Measurements from ENCODE around the gene TSR3.

DNA sequence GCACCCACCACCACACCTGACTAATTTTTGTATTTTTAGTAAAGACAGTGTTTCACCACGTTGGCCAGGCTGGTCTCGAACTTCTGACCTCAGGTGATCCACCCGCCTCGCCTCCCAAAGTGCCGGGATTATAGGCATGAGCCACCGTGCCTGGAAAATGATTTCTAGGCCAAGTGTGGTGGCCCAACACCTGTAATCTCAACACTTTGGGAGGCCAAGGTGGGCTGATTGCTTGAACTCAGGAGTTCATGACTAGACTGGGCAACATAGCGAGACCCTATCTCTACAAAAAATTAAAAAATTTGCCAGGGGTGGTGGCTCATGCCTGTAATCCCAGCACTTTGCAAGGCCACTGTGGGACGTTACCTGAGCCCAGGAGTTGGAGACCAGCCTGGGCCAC, 29.3 kb downstream of the TSR3 start:
- no peak for TF ChIP-seq ERF (CRISPR knock-in tag; IDR thresholded peaks at IDR 0.05)
- TF ChIP-seq POLR2AphosphoS5 (IDR thresholded peaks at IDR 0.05; ENCODE audit: low read depth, low read length): no peak
- no peak for TF ChIP-seq EP300 (IDR thresholded peaks at IDR 0.05; ENCODE audit: low read depth in 2 of 2, low read length in 2 of 2)
- no peak for TF ChIP-seq EP300 (CRISPR knock-in tag; IDR thresholded peaks at IDR 0.05; ENCODE audit: borderline replicate concordance)
- no peak for TF ChIP-seq PCBP2 (optimal IDR thresholded peaks at IDR 0.05; ENCODE audit: low read depth, low read length, poor library complexity, severe bottlenecking)
- no peak for TF ChIP-seq HMG20A (CRISPR knock-in tag; IDR thresholded peaks at IDR 0.05; ENCODE audit: borderline replicate concordance)
- TF ChIP-seq, protein P1, sequence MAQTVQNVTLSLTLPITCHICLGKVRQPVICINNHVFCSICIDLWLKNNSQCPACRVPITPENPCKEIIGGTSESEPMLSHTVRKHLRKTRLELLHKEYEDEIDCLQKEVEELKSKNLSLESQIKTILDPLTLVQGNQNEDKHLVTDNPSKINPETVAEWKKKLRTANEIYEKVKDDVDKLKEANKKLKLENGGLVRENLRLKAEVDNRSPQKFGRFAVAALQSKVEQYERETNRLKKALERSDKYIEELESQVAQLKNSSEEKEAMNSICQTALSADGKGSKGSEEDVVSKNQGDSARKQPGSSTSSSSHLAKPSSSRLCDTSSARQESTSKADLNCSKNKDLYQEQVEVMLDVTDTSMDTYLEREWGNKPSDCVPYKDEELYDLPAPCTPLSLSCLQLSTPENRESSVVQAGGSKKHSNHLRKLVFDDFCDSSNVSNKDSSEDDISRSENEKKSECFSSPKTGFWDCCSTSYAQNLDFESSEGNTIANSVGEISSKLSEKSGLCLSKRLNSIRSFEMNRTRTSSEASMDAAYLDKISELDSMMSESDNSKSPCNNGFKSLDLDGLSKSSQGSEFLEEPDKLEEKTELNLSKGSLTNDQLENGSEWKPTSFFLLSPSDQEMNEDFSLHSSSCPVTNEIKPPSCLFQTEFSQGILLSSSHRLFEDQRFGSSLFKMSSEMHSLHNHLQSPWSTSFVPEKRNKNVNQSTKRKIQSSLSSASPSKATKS (CRISPR knock-in tag; IDR thresholded peaks at IDR 0.05): no peak
- TF ChIP-seq RXRA (CRISPR knock-in tag; IDR thresholded peaks at IDR 0.05): no peak
- TF ChIP-seq EZH2 (conservative IDR thresholded peaks at IDR 0.05; ENCODE audit: low read depth, low read length): no peak
- TF ChIP-seq, protein P2, sequence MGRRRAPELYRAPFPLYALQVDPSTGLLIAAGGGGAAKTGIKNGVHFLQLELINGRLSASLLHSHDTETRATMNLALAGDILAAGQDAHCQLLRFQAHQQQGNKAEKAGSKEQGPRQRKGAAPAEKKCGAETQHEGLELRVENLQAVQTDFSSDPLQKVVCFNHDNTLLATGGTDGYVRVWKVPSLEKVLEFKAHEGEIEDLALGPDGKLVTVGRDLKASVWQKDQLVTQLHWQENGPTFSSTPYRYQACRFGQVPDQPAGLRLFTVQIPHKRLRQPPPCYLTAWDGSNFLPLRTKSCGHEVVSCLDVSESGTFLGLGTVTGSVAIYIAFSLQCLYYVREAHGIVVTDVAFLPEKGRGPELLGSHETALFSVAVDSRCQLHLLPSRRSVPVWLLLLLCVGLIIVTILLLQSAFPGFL (CRISPR knock-in tag; IDR thresholded peaks at IDR 0.05): no peak
- TF ChIP-seq, protein P3, sequence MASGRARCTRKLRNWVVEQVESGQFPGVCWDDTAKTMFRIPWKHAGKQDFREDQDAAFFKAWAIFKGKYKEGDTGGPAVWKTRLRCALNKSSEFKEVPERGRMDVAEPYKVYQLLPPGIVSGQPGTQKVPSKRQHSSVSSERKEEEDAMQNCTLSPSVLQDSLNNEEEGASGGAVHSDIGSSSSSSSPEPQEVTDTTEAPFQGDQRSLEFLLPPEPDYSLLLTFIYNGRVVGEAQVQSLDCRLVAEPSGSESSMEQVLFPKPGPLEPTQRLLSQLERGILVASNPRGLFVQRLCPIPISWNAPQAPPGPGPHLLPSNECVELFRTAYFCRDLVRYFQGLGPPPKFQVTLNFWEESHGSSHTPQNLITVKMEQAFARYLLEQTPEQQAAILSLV (CRISPR knock-in tag; IDR thresholded peaks at IDR 0.05; ENCODE audit: borderline replicate concordance): no peak
- no peak for TF ChIP-seq ZKSCAN1 (IDR thresholded peaks at IDR 0.05; ENCODE audit: low read length)
- no peak for TF ChIP-seq POLR2G (IDR thresholded peaks at IDR 0.05; ENCODE audit: low read depth, low read length)
